HCT116 (cell line): ENCODE results near the gene GPM6B. TPM values are rescaled to one million over a fixed set of nuclear protein-coding genes. Genes with fewer than 3 reads are reported as not detected.

Experiments
- ATAC-seq: fragments of 200-7000 bp; cut with Tn5 transposase; 2 replicates; pipeline ENCODE4 v1.9.1; 2020; ENCODE audit warnings: mild to moderate bottlenecking, moderate library complexity
- BruUV-seq: library from RNA; stranded (reverse); fragments of 400-500 nt; replicated peaks from 2 replicates; lab custom pipeline; 2021; lab: Mats Ljungman, UMichigan
- CTCF ChIA-PET: fragments of 300-600 bp; sonication (Branson Sonifier 250); formaldehyde crosslinking; loops from one replicate; lab custom pipeline; 2021; ENCODE audit warnings: antibody characterized with exemption; lab: Charles Lee
- POLR2A ChIA-PET: fragments of 300-600, 350-600 bp; sonication (Branson Sonifier 250); formaldehyde crosslinking; loops from one replicate; lab custom pipeline; 2021; ENCODE audit warnings: antibody characterized with exemption; lab: Charles Lee
- RAD21 ChIA-PET, 2 experiments: fragments of 300-600 bp; sonication (Branson Sonifier 250); formaldehyde crosslinking; loops; one replicate each; lab custom pipeline; 2023; ENCODE audit warnings: low total read pairs in 2 of 2; ENCODE audit not compliant: uncharacterized antibody in 2 of 2, unreplicated experiment in 2 of 2, low non-redundant PET in 1 of 2; lab: Charles Lee
- DNase-seq: peaks from one replicate; pipeline ENCODE4 v3.0.0-alpha.2; 2010; ENCODE audit warnings: low read depth, low spot score
- H2AFZ ChIP-seq: fragments of 200-600 bp; shearing (Covaris generic), sonication (generic); 2 replicates; pipeline ENCODE4 v1.6.1; 2017; ENCODE audit warnings: low read depth, mixed run types, mixed read lengths, antibody characterized with exemption, low read length; ENCODE audit not compliant: poor library complexity, severe bottlenecking
- H3K27ac ChIP-seq: 2 replicates; pipeline ENCODE4 v1.5.1; 2012; ENCODE audit warnings: low read depth, low read length
- H3K27me3 ChIP-seq: fragments of 200-600 bp; sonication (generic); 2 replicates; pipeline ENCODE4 v1.6.1; 2016; ENCODE audit warnings: mixed run types, low read length, mixed read lengths; ENCODE audit not compliant: insufficient read depth
- H3K36me3 ChIP-seq, 2 experiments: fragments of 200-500 bp in 1 of 2; fragments of 200-600 bp in 1 of 2; sonication (Bioruptor generic) in 1 of 2; sonication (generic) in 1 of 2; 2 replicates each; pipeline versions ENCODE4 v1.5.1 to v1.6.1; 2014 to 2016; ENCODE audit warnings: low read length in 2 of 2, inconsistent platforms in 1 of 2, mixed read lengths in 1 of 2, mixed run types in 1 of 2; ENCODE audit not compliant: insufficient read depth in 2 of 2, control insufficient read depth in 1 of 2
- H3K4me1 ChIP-seq, 2 experiments: fragments of 200-600 bp in 1 of 2; sonication (generic) in 1 of 2; 2 replicates each; pipeline versions ENCODE4 v1.5.1 to v1.6.1; 2012 to 2017; ENCODE audit warnings: low read length in 2 of 2, inconsistent platforms in 1 of 2, mild to moderate bottlenecking in 1 of 2, mixed read lengths in 1 of 2, mixed run types in 1 of 2, moderate library complexity in 1 of 2; ENCODE audit not compliant: insufficient read depth in 2 of 2, control insufficient read depth in 1 of 2
- H3K4me2 ChIP-seq: fragments of 200-600 bp; sonication (generic); 2 replicates; pipeline ENCODE4 v1.6.1; 2017; ENCODE audit warnings: mixed run types, low read length, mixed read lengths
- H3K4me3 ChIP-seq, 2 experiments: fragments of 200-600 bp in 1 of 2; sonication (generic) in 1 of 2; replicated peaks in 1 of 2; 2 replicates each; pipeline ENCODE4 v1.5.1; 2011 to 2016; ENCODE audit warnings: low read length in 2 of 2, control low read depth in 1 of 2, low read depth in 1 of 2, mild to moderate bottlenecking in 1 of 2, mixed read lengths in 1 of 2, mixed run types in 1 of 2
- H3K79me2 ChIP-seq: fragments of 200-600 bp; sonication (generic); 2 replicates; pipeline ENCODE4 v1.6.1; 2017; ENCODE audit warnings: mild to moderate bottlenecking, mixed run types, low read length, moderate library complexity, mixed read lengths; ENCODE audit not compliant: insufficient read depth
- H3K9ac ChIP-seq: fragments of 200-600 bp; sonication (generic); 2 replicates; pipeline ENCODE4 v1.6.1; 2016; ENCODE audit warnings: low read length, mixed read lengths
- H3K9me2 ChIP-seq: fragments of 200-600 bp; sonication (generic), shearing (Covaris generic); 2 replicates; pipeline ENCODE4 v1.6.1; 2017; ENCODE audit warnings: mixed run types, mild to moderate bottlenecking, moderate library complexity; ENCODE audit not compliant: insufficient read depth
- H3K9me3 ChIP-seq, 2 experiments: fragments of 200-500 bp in 1 of 2; fragments of 200-600 bp in 1 of 2; sonication (Bioruptor generic) in 1 of 2; sonication (generic) in 1 of 2; 2 replicates each; pipeline ENCODE4 v1.6.1; 2014 to 2017; ENCODE audit warnings: low read length in 2 of 2, mixed read lengths in 2 of 2, inconsistent platforms in 1 of 2, low read depth in 1 of 2, mild to moderate bottlenecking in 1 of 2, mixed run types in 1 of 2, moderate library complexity in 1 of 2; ENCODE audit not compliant: control insufficient read depth in 1 of 2, insufficient read depth in 1 of 2
- H4K20me1 ChIP-seq: fragments of 200-600 bp; sonication (generic), shearing (Covaris generic); 2 replicates; pipeline ENCODE4 v1.6.1; 2017; ENCODE audit warnings: mixed run types, mild to moderate bottlenecking, moderate library complexity; ENCODE audit not compliant: insufficient read depth
- EGR1 ChIP-seq: IDR thresholded peaks from 2 replicates; pipeline ENCODE4 v1.6.1; 2012; ENCODE audit warnings: low read depth
- FOSL1 ChIP-seq: IDR thresholded peaks from 2 replicates; pipeline ENCODE4 v1.6.1; 2012; ENCODE audit warnings: low read depth
- RAD21 ChIP-seq: IDR thresholded peaks from 2 replicates; pipeline ENCODE4 v1.6.1; 2012; ENCODE audit warnings: low read depth, mild to moderate bottlenecking
- REST ChIP-seq: IDR thresholded peaks from 2 replicates; pipeline ENCODE4 v1.6.1; 2012; ENCODE audit warnings: low read depth
- SIN3A ChIP-seq: IDR thresholded peaks from 2 replicates; pipeline ENCODE4 v1.6.1; 2012; ENCODE audit warnings: low read depth
- SP1 ChIP-seq: IDR thresholded peaks from 2 replicates; pipeline ENCODE4 v1.6.1; 2012; ENCODE audit warnings: low read depth
- TCF7L2 ChIP-seq: IDR thresholded peaks from 2 replicates; pipeline ENCODE4 v1.7.0; 2011; ENCODE audit warnings: borderline replicate concordance, inconsistent platforms; ENCODE audit not compliant: insufficient read depth, insufficient read length; ENCODE audit errors: extremely low read depth
- YY1 ChIP-seq: IDR thresholded peaks from 2 replicates; pipeline ENCODE4 v1.6.1; 2011; ENCODE audit warnings: low read length, low read depth, moderate library complexity, mild to moderate bottlenecking; ENCODE audit not compliant: insufficient replicate concordance; ENCODE audit errors: extremely low read depth
- ZFX ChIP-seq: fragments of 450-650 bp; IDR thresholded peaks from 2 replicates; pipeline ENCODE4 v1.6.1; 2017
- ZNF274 ChIP-seq: fragments of 200-500 bp; sonication (Bioruptor generic); IDR thresholded peaks from 2 replicates; pipeline ENCODE4 v1.6.1; 2014; ENCODE audit warnings: mild to moderate bottlenecking, low read depth, low read length, inconsistent platforms
- intact Hi-C: fragments of 100-400 bp; cut with micrococcal nuclease; formaldehyde crosslinking; loops from 2 replicates; pipeline ENCODE4 v1.10.0; 2022
- total RNA-seq: library from RNA; stranded (reverse); gene quantifications from one replicate; pipeline ENCODE4 v1.2.1, GENCODE V29; 2021; ENCODE audit not compliant: unreplicated experiment

The GPM6B gene
- total RNA-seq, 1 experiment from 2014 or later, result 0.07 TPM

- no peaks in the 10 kb centered on the region for H3K9me2 ChIP-seq
- peaks cover 5 to 7% of the 10 kb centered on the region in 2 experiments; a peak in 2 of 4 replicates for H3K36me3 ChIP-seq
- no TSS peak for BruUV-seq
- no peak overlapping the region for H3K4me3 ChIP-seq
- ChIA-PET POLR2A (no interaction called here), RAD21 (no interaction called here), CTCF (no interaction called here)
- no peak overlapping the region for H3K27ac ChIP-seq
- H3K9ac ChIP-seq, result no peak overlapping the region
- intact Hi-C loops, result no loop called here
- H3K27me3 ChIP-seq, result no peaks in the 10 kb centered on the region
- H3K4me2 ChIP-seq, result no peak overlapping the region
- TF ChIP-seq REST (no peak), ZFX (no peak), TCF7L2 (no peak), SIN3A (no peak), RAD21 (no peak), ZNF274 (no peak), SP1 (no peak), FOSL1 (no peak), YY1 (no peak), EGR1 (no peak)
- H3K79me2 ChIP-seq, result no peaks in the 10 kb centered on the region
- H2AFZ ChIP-seq, result no peak overlapping the region
- DNase-seq (no peak), ATAC-seq (no peak)
- no peaks in the 10 kb centered on the region for H4K20me1 ChIP-seq
- H3K4me1 ChIP-seq, result no peaks in the 10 kb centered on the region
- H3K9me3 ChIP-seq, result no peaks in the 10 kb centered on the region
Measured at GRCh38 chrX:13760426-13760825, 56.5 kb downstream of the GPM6B start.
